GM13977 (cell line): ENCODE measurements around the gene RELN.

Experiments used
- DNase-seq: peaks from one replicate; pipeline ENCODE4 v3.0.0; 2012; ENCODE audit warnings: low spot score
- CTCF ChIP-seq: IDR thresholded peaks from 2 replicates; pipeline ENCODE4 v1.5.1; 2012; ENCODE audit warnings: mild to moderate bottlenecking, control low read depth; ENCODE audit not compliant: insufficient read depth; ENCODE audit errors: extremely low read depth, missing control alignments
- in situ Hi-C: fragments of 300-500 bp; cut with MboI; formaldehyde crosslinking; loops from one replicate; pipeline ENCODE4 v1.12.0; 2022; ENCODE audit warnings: low sequenced_read_pairs, low pct_unique_long_range_greater_than_20kb, mixed read lengths, inconsistent platforms; ENCODE audit not compliant: unreplicated experiment

RELN gene

GRCh38 chr7:103941976-103942375 lies 47.5 kb downstream of the RELN start:
- TF ChIP-seq CTCF = no peak
- in situ Hi-C loops = no loop called here
- DNase-seq = no peak

GRCh38 chr7:103940382-103941268 lies 48.8 kb downstream of the RELN start:
- no peak for DNase-seq
- no peak for TF ChIP-seq CTCF
- in situ Hi-C loops = no loop called here

- no peak for DNase-seq
- in situ Hi-C loops = no loop called here
- TF ChIP-seq CTCF = no peak
Measured at GRCh38 chr7:103937680-103938079, 51.8 kb downstream of the RELN start.

GRCh38 chr7:103936558-103936957 lies 52.9 kb downstream of the RELN start:
- in situ Hi-C loops = no loop called here
- TF ChIP-seq CTCF = no peak
- no peak for DNase-seq

- TF ChIP-seq CTCF = no peak
- in situ Hi-C loops = no loop called here
- DNase-seq = no peak
Measured at GRCh38 chr7:103934508-103934907, 55.0 kb downstream of the RELN start.

GRCh38 chr7:103932389-103932788 lies 57.1 kb downstream of the RELN start:
- TF ChIP-seq CTCF = no peak
- in situ Hi-C loops = no loop called here
- DNase-seq = no peak
